ENCODE results near the gene PDE1C.

PDE1C gene

GRCh38 chr7:32074787-32075585 lies 4.8 kb upstream of the PDE1C start:
- no peak for DNase-seq

GRCh38 chr7:32073533-32073932 lies 3.3 kb upstream of the PDE1C start:
- DNase-seq: no peak

- no peak for DNase-seq
Observed at GRCh38 chr7:32072397-32072796, 2.2 kb upstream of the PDE1C start.

GRCh38 chr7:32071466-32072091 lies 1.4 kb upstream of the PDE1C start:
- DNase-seq: no peak

- no peak for DNase-seq
Observed at GRCh38 chr7:32070051-32070405, 179 bp downstream of the PDE1C start.

- no peak for DNase-seq
Observed at GRCh38 chr7:32069116-32069650, 1.0 kb downstream of the PDE1C start.

- no peak for DNase-seq
Observed at GRCh38 chr7:32068411-32069101, 1.7 kb downstream of the PDE1C start.

- DNase-seq: no peak
Observed at GRCh38 chr7:32066441-32066840, 3.8 kb downstream of the PDE1C start.

- DNase-seq: no peak
Observed at GRCh38 chr7:32063614-32064013, 6.6 kb downstream of the PDE1C start.

GRCh38 chr7:32062150-32062549 lies 8.1 kb downstream of the PDE1C start:
- DNase-seq: no peak

GRCh38 chr7:32061346-32061745 lies 8.9 kb downstream of the PDE1C start:
- DNase-seq: no peak

- DNase-seq: no peak
Observed at GRCh38 chr7:32059289-32060011, 10.8 kb downstream of the PDE1C start.

GRCh38 chr7:32058002-32058401 lies 12.2 kb downstream of the PDE1C start:
- DNase-seq: no peak

- no peak for DNase-seq
Observed at GRCh38 chr7:32056767-32057166, 13.4 kb downstream of the PDE1C start.

- no peak for DNase-seq
Observed at GRCh38 chr7:32053204-32053603, 17.0 kb downstream of the PDE1C start.

GRCh38 chr7:32051128-32051527 lies 19.1 kb downstream of the PDE1C start:
- no peak for DNase-seq

GRCh38 chr7:32049599-32049998 lies 20.6 kb downstream of the PDE1C start:
- DNase-seq: no peak

GRCh38 chr7:32048970-32049491 lies 21.2 kb downstream of the PDE1C start:
- DNase-seq: no peak

- DNase-seq: no peak
Observed at GRCh38 chr7:32047801-32048200, 22.4 kb downstream of the PDE1C start.

GRCh38 chr7:32047075-32047474 lies 23.1 kb downstream of the PDE1C start:
- no peak for DNase-seq

- DNase-seq: no peak
Observed at GRCh38 chr7:32045228-32045627, 25.0 kb downstream of the PDE1C start.

GRCh38 chr7:32044739-32045138 lies 25.5 kb downstream of the PDE1C start:
- DNase-seq: no peak

- DNase-seq: no peak
Observed at GRCh38 chr7:32043688-32044087, 26.5 kb downstream of the PDE1C start.
